Gastroesophageal sphincter (tissue), 3 donors: Measurements from ENCODE around the gene LENG1.

Source experiments
- EP300 ChIP-seq: sonication (generic); formaldehyde crosslinking; IDR thresholded peaks from one replicate; pipeline ENCODE4 v1.6.1; 2017; ENCODE audit warnings: antibody characterized with exemption, mild to moderate bottlenecking
- POLR2A ChIP-seq, 2 donors: fragments of 450-650 bp; IDR thresholded peaks; one replicate each; pipeline ENCODE4 v1.6.1; 2017; ENCODE audit warnings: antibody characterized with exemption in 2 of 2, mild to moderate bottlenecking in 2 of 2, moderate library complexity in 1 of 2
- POLR2AphosphoS5 ChIP-seq: sonication (generic); formaldehyde crosslinking; IDR thresholded peaks from one replicate; pipeline ENCODE4 v1.6.1; 2017; ENCODE audit warnings: antibody characterized with exemption
- TF ChIP-seq, protein P1 (sequence below), 4 experiments: fragments of 200-600 bp in 2 of 4; fragments of 450-650 bp in 2 of 4; sonication (generic) in 1 of 4; IDR thresholded peaks; one replicate each; pipeline ENCODE4 v1.5.1; 2017 to 2019; ENCODE audit warnings: antibody characterized with exemption in 4 of 4, mild to moderate bottlenecking in 2 of 4, moderate library complexity in 2 of 4

GRCh38 chr19:54159352-54160181 lies at the start of gene LENG1:
- TF ChIP-seq POLR2A (IDR thresholded peaks at IDR 0.05) (peak; percentile 61 to 64), POLR2AphosphoS5 (peak; percentile 85), EP300 (no peak)
- TF ChIP-seq, protein P1, sequence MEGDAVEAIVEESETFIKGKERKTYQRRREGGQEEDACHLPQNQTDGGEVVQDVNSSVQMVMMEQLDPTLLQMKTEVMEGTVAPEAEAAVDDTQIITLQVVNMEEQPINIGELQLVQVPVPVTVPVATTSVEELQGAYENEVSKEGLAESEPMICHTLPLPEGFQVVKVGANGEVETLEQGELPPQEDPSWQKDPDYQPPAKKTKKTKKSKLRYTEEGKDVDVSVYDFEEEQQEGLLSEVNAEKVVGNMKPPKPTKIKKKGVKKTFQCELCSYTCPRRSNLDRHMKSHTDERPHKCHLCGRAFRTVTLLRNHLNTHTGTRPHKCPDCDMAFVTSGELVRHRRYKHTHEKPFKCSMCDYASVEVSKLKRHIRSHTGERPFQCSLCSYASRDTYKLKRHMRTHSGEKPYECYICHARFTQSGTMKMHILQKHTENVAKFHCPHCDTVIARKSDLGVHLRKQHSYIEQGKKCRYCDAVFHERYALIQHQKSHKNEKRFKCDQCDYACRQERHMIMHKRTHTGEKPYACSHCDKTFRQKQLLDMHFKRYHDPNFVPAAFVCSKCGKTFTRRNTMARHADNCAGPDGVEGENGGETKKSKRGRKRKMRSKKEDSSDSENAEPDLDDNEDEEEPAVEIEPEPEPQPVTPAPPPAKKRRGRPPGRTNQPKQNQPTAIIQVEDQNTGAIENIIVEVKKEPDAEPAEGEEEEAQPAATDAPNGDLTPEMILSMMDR (IDR thresholded peaks at IDR 0.05) = peak in 3 of 4 experiments; percentile 28 to 63 (median 42)
